ENCODE data around the gene OR10P1.

OR10P1 gene

GRCh38 chr12:55682087-55682796 is 45.5 kb downstream of the OR10P1 start:
- in situ Hi-C loops (cut with MboI; ENCODE audit: low sequenced_read_pairs), result no loop called here

GRCh38 chr12:55683676-55684075 is 47.0 kb downstream of the OR10P1 start:
- in situ Hi-C loops (cut with MboI; ENCODE audit: low sequenced_read_pairs), result no loop called here

- in situ Hi-C loops (cut with MboI; ENCODE audit: low sequenced_read_pairs), result no loop called here
Observed at GRCh38 chr12:55684761-55685370, 48.2 kb downstream of the OR10P1 start.

DNA sequence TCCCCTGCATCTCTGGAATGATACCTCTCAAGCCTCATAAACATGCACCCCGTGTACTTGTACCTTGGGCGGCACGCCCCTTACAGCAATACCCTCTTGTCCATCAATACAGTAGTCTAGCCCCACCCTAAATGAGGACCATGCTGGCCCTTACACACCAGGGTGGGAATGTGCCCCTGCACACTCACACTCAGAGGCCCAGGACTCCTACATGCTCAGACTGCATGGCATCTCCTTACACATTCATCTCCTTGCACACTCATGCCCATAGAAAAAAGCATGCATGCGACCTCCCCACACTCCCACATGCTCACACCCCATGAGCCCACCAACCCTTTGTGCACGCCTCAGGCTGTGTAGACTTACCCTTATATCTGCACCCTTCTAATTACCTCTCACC is 49.0 kb downstream of the OR10P1 start:
- in situ Hi-C loops (cut with MboI; ENCODE audit: low sequenced_read_pairs), result no loop called here

DNA sequence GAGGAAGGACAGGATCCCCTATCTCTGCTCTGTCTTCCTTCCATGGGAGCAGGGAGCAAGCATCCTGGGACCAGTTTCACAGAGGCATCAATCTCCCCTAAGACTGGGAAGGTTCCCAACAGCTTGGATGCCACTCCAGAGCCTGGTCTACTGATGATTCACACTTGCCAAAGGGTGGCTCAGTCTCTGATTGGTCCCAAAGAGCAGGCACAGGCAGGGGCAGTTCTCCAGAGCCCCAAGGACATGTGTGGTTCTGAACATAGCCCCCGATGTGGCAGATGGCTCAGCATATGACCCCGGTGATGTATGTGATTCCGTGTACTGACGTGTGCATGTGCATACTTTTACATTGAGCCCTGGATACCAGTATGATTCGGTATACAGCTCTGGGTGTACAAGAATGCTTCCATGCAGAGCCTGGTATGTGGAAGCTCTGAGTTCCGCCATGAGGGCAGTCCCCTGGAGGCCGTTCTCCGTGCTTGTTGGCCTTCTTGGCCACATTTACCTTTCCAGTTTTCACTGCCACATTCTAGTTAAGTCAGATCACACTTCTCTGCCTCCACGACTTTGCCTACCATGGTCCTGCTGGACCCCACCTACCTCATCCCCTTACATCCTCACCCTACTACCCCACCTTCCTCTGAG is 49.8 kb downstream of the OR10P1 start:
- in situ Hi-C loops (cut with MboI; ENCODE audit: low sequenced_read_pairs), result no loop called here

Data from HL-60/S4 (cell line).